PC-9 (cell line): Measurements from ENCODE around the gene BTN1A1. TPM values are rescaled to one million over a fixed set of nuclear protein-coding genes. Genes with fewer than 3 reads are reported as not detected.
A peak's percentile ranks its signal among the peaks of the same experiment; 100 is the strongest.
"Not testable (repeated sequence)": the region's sequence is repeated elsewhere in the genome, so short reads cannot be mapped to it uniquely, and the experiment has no call there.

Experiments
- BruUV-seq: library from RNA; stranded (reverse); fragments of 400-500 nt; replicated peaks from 2 replicates; lab custom pipeline; 2021; lab: Mats Ljungman, UMichigan
- CTCF ChIA-PET: fragments of 300-600 bp; sonication (Branson Sonifier 250); formaldehyde crosslinking; loops from one replicate; lab custom pipeline; 2022; ENCODE audit warnings: antibody characterized with exemption; lab: Charles Lee
- POLR2A ChIA-PET: fragments of 300-600 bp; sonication (Branson Sonifier 250); formaldehyde crosslinking; loops from one replicate; lab custom pipeline; 2022; ENCODE audit warnings: antibody characterized with exemption; ENCODE audit not compliant: unreplicated experiment; lab: Charles Lee
- DNase-seq, 2 experiments: peaks; one replicate each; pipeline versions ENCODE4 v3.0.0 to v3.0.0-alpha.2; 2015 to 2022; ENCODE audit warnings: mixed read lengths in 1 of 2
- H2AFZ ChIP-seq: fragments of 200-600 bp; sonication (generic); 2 replicates; pipeline ENCODE4 v1.8.1; 2017; ENCODE audit warnings: antibody characterized with exemption
- H3F3A ChIP-seq: fragments of 200-600 bp; sonication (generic); 2 replicates; pipeline ENCODE4 v1.8.1; 2017; ENCODE audit warnings: antibody characterized with exemption, mild to moderate bottlenecking, low read depth; ENCODE audit not compliant: insufficient read depth
- H3K27ac ChIP-seq: fragments of 200-600 bp; sonication (generic); 2 replicates; pipeline ENCODE4 v1.6.1; 2016; ENCODE audit warnings: mixed run types
- H3K27me3 ChIP-seq: fragments of 200-600 bp; sonication (generic); 2 replicates; pipeline ENCODE4 v1.6.1; 2016; ENCODE audit warnings: low read depth, mixed run types; ENCODE audit not compliant: insufficient read depth
- H3K36me3 ChIP-seq: fragments of 200-600 bp; sonication (generic); 2 replicates; pipeline ENCODE4 v1.6.1; 2016; ENCODE audit warnings: low read depth, mixed run types
- H3K4me1 ChIP-seq: fragments of 200-600 bp; sonication (generic); replicated peaks from 2 replicates; pipeline ENCODE4 v1.6.1; 2016; ENCODE audit warnings: mixed run types; ENCODE audit not compliant: insufficient read depth
- H3K4me2 ChIP-seq: fragments of 200-600 bp; sonication (generic); 2 replicates; pipeline ENCODE4 v1.6.1; 2017; ENCODE audit warnings: mixed run types
- H3K4me3 ChIP-seq: fragments of 200-600 bp; sonication (generic); 2 replicates; pipeline ENCODE4 v1.6.1; 2016; ENCODE audit warnings: mixed run types
- H3K79me2 ChIP-seq: fragments of 200-600 bp; sonication (generic); 2 replicates; pipeline ENCODE4 v1.6.1; 2017; ENCODE audit warnings: low read depth, mixed run types
- H3K9me2 ChIP-seq: fragments of 200-600 bp; sonication (generic); 2 replicates; pipeline ENCODE4 v1.8.1; 2017; ENCODE audit warnings: mild to moderate bottlenecking; ENCODE audit not compliant: insufficient read depth
- H3K9me3 ChIP-seq: fragments of 200-600 bp; sonication (generic); 2 replicates; pipeline ENCODE4 v1.8.1; 2016; ENCODE audit warnings: low read depth; ENCODE audit not compliant: insufficient read depth
- H4K20me1 ChIP-seq: fragments of 200-600 bp; sonication (generic); 2 replicates; pipeline ENCODE4 v1.8.1; 2017; ENCODE audit not compliant: insufficient read depth
- EZH2 ChIP-seq: fragments of 200-600 bp; sonication (generic); IDR thresholded peaks from 2 replicates; pipeline ENCODE4 v1.8.0; 2017; ENCODE audit warnings: antibody characterized with exemption, low read depth
- intact Hi-C: fragments of 100-400 bp; cut with micrococcal nuclease; formaldehyde crosslinking; loops from one replicate; pipeline ENCODE4 v1.10.0; 2022; ENCODE audit not compliant: unreplicated experiment
- total RNA-seq: library from RNA; stranded (reverse); gene quantifications from 2 replicates; pipeline ENCODE4 v1.2.3, GENCODE V29; 2021
- TF ChIP-seq, protein P1 (sequence below): fragments of 200-600 bp; sonication (generic); conservative IDR thresholded peaks from 2 replicates; pipeline ENCODE4 v1.6.1; 2017; ENCODE audit warnings: mixed run types, antibody characterized with exemption, mild to moderate bottlenecking, moderate library complexity

BTN1A1 gene
- total RNA-seq, 1 experiment from 2014 or later = not detected

DNA sequence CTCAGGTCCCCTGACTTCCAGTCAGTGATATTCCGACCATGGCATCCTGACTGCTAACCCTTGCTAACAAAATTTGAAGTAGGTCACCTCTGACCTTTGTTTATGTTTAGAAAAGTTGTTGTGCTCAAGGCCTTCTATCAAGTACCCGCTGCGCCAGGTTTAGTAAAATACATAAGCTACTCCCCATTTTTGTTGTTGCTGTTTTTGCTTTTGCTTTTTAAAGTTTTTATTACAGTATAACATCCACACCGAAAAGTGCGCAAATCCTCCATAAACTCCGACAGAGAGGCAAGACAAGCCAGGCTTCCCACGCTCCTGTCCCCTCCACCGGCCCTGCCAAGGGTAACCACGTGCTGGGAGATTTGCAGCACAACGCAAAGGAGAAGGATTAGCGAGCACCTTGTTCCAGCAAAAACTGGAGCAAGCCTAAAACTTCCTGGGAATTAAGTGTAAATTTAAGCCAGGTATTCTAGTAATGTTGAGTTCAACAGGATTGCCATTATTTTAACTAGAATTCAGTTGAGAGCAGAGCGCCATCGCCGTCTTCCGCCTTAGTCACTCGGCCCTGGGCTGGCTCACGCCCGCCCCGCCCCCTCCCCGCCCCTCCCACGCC is 20.2 kb downstream of the BTN1A1 start:
- H2AFZ ChIP-seq = peak overlapping the region; percentile 98
- POLR2A ChIA-PET = interaction anchor here (0.6 kb wide), 1 partner anchor 121 kb away, joined by 4 read pairs; no protein-coding TSS in a partner anchor
- TSS peak; percentile 80 for BruUV-seq
- no peaks in the 10 kb centered on the region for H3K27me3 ChIP-seq
- peak overlapping the region; percentile 91 for H3K27ac ChIP-seq
- peaks cover 29% of the 10 kb centered on the region for H3K4me1 ChIP-seq
- DNase-seq = peak in 1 of 2 experiments; percentile 46
- TF ChIP-seq, protein P1, sequence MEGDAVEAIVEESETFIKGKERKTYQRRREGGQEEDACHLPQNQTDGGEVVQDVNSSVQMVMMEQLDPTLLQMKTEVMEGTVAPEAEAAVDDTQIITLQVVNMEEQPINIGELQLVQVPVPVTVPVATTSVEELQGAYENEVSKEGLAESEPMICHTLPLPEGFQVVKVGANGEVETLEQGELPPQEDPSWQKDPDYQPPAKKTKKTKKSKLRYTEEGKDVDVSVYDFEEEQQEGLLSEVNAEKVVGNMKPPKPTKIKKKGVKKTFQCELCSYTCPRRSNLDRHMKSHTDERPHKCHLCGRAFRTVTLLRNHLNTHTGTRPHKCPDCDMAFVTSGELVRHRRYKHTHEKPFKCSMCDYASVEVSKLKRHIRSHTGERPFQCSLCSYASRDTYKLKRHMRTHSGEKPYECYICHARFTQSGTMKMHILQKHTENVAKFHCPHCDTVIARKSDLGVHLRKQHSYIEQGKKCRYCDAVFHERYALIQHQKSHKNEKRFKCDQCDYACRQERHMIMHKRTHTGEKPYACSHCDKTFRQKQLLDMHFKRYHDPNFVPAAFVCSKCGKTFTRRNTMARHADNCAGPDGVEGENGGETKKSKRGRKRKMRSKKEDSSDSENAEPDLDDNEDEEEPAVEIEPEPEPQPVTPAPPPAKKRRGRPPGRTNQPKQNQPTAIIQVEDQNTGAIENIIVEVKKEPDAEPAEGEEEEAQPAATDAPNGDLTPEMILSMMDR = no peak
- TF ChIP-seq EZH2 = no peak
- H3K36me3 ChIP-seq = no peaks in the 10 kb centered on the region
- no peaks in the 10 kb centered on the region for H4K20me1 ChIP-seq
- no peaks in the 10 kb centered on the region for H3K9me2 ChIP-seq
- no peaks in the 10 kb centered on the region for H3K9me3 ChIP-seq
- CTCF ChIA-PET = no interaction called here
- H3K79me2 ChIP-seq = peaks cover 30% of the 10 kb centered on the region
- H3F3A ChIP-seq = peaks cover 11% of the 10 kb centered on the region
- H3K4me2 ChIP-seq = peak overlapping the region; percentile 99
- intact Hi-C loops = no loop called here
- peak overlapping the region; percentile 63 for H3K4me3 ChIP-seq

DNA sequence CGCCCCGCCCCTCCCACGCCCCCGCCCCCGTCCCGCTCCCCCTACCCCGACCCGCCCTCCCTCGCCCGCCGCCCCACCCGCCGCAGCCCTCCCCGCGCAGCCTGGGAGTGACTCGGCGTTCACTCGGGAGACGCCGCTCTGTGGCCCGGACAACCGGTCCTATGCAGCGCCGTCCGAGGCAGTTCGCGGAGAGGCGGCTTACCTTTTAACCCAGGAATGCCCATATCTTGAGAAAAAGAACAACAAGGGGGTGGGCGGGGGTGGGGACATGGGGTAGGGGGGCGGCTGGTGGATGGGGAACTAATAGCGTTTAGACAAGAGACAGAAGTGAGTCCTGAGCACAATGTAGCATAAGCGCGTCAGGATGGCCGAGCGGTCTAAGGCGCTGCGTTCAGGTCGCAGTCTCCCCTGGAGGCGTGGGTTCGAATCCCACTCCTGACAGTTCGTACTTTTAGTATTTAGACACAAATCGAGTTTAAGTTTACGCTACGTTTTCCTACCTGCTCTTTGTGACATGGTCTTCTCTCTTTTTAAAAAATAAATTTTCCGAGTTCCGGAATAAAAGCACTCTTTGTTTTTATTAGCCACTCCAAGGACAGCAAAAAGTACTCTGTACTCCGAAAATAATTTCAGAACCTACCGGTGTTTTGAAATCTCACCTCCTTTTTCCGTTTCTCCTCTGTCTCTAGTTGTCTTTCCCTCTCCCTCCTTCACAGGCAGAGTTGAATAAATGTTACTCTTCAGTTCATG is 20.9 kb downstream of the BTN1A1 start:
- Histone ChIP-seq H3K36me3 (no peaks in the 10 kb centered on the region), H4K20me1 (no peaks in the 10 kb centered on the region), H3K4me2 (peak overlapping the region; percentile 71), H3K79me2 (peaks cover 36% of the 10 kb centered on the region), H3K27me3 (no peaks in the 10 kb centered on the region), H3K9me3 (no peaks in the 10 kb centered on the region), H3K27ac (peak overlapping the region; percentile 93), H3K4me1 (peaks cover 29% of the 10 kb centered on the region), H3K4me3 (peak overlapping the region; percentile 85), H3K9me2 (no peaks in the 10 kb centered on the region), H2AFZ (peak overlapping the region; percentile 87), H3F3A (peaks cover 11% of the 10 kb centered on the region)
- ChIA-PET CTCF (no interaction called here), POLR2A (interaction anchor here (0.6 to 0.9 kb wide), 5 partner anchors 16 to 362 kb away, joined by 3 to 8 read pairs (median 6); no protein-coding TSS in a partner anchor)
- DNase-seq = peak; percentile 78 to 89
- intact Hi-C loops = loop anchor here (1.0 kb wide), 5 partner anchors 12 to 100 kb away; no protein-coding TSS in a partner anchor
- BruUV-seq = TSS peak; percentile 32
- TF ChIP-seq, protein P1 = no peak
- no peak for TF ChIP-seq EZH2

DNA sequence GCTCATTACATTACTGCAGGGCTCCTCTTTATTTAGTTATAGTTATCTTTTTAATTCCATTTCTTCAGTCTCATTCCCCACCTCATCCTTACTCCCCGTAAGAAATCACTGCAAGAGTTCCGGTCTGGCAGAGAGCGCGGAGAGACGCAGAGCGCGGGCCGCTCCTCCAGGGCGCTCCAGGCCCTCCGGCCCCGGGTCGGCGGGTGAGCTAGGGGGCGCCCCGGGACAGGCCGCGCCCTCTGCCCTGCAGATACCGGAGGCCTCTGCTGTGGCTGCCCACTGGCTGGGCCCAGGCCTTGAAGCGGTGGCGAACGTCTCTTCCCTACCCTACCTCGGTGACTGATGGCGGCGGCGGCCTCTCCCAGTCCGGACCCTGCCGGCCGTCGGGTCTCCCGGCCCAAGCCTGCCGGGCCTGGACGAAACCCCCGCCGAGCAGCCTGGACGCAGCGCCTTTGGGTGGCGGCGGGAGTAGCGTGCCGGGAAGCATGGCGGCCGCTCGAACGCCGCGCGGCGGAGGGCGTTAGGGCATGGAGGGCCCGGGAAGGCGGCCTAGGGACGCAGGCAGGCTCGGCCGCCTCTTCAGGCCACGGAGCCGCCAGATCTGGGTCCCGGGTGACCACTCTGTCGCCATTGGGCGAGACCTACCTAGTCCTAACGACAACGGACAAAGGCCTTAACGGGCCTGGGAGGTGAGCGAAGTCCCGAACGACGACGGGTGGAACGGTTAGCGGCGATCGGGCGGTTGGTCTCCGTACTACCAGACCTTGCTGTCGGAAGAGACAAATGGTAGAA is 21.7 kb downstream of the BTN1A1 start:
- Histone ChIP-seq H3K9me3 (no peaks in the 10 kb centered on the region), H4K20me1 (no peaks in the 10 kb centered on the region), H3K4me3 (peak overlapping the region; percentile 85), H3K9me2 (no peaks in the 10 kb centered on the region), H3K36me3 (no peaks in the 10 kb centered on the region), H3K27me3 (no peaks in the 10 kb centered on the region), H3K4me2 (peak overlapping the region; percentile 71), H2AFZ (peak overlapping the region; percentile 87), H3F3A (peaks cover 11% of the 10 kb centered on the region), H3K79me2 (peaks cover 36% of the 10 kb centered on the region), H3K27ac (peak overlapping the region; percentile 93), H3K4me1 (peaks cover 29% of the 10 kb centered on the region)
- intact Hi-C loops = loop anchor here (1.0 kb wide), 5 partner anchors 12 to 100 kb away; no protein-coding TSS in a partner anchor
- TF ChIP-seq, protein P1 = peak; percentile 59
- TF ChIP-seq EZH2 = no peak
- ChIA-PET POLR2A (interaction anchor here (0.6 to 0.9 kb wide), 8 partner anchors 11 to 363 kb away, joined by 3 to 19 read pairs (median 6); a partner anchor contains a TSS), CTCF (no interaction called here)
- TSS peak; percentile 56 for BruUV-seq
- DNase-seq = peak; percentile 63 to 87

DNA sequence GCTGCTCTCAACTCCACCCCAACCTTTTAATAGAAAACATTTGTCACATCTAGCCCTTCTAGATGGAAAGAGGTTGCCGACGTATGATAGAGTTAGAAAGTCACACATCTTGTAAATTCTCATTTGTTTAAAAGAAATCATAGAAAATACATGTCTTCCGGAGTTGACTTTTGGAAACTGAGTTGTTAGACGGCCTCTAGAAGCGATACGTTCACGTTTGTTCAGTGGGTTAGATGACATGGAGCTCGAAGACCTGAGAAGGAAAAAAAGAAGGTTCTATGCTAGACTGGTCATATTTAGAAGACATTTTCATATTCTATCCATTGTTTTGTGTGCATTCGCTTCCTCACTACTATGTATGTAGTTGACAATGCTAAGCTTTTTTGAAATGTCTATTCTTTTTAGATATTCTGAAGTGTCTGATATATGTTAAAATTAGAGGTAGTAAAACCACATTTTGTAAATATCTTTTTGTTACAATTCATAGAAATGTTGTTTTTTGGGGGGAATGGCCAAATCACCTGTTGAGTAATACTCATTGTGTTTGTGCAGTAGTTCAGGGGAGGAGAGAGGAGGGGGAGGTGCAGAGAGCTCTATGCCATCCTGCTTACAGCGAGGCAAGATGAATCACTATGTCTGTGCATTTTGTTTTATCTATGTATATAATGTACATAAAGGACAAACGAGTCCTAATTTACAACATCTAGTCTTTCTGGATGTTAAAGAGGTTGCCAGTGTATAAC is 22.6 kb downstream of the BTN1A1 start:
- H3K9me3 ChIP-seq, H3K27me3 ChIP-seq, H3K36me3 ChIP-seq, BruUV-seq, H4K20me1 ChIP-seq, H3K9me2 ChIP-seq, intact Hi-C loops, CTCF ChIA-PET: not testable (repeated sequence)
- peak overlapping the region; percentile 93 for H3K27ac ChIP-seq
- POLR2A ChIA-PET = interaction anchor here (0.6 to 1.1 kb wide), 5 partner anchors 11 to 1371 kb away, joined by 3 read pairs; no protein-coding TSS in a partner anchor
- peak overlapping the region; percentile 71 for H3K4me2 ChIP-seq
- H3K79me2 ChIP-seq = peaks cover 36% of the 10 kb centered on the region
- peak overlapping the region; percentile 87 for H2AFZ ChIP-seq
- peak; percentile 25 to 50 for DNase-seq
- peak overlapping the region; percentile 85 for H3K4me3 ChIP-seq
- peaks cover 29% of the 10 kb centered on the region for H3K4me1 ChIP-seq
- H3F3A ChIP-seq = peaks cover 16% of the 10 kb centered on the region
